ENCODE results near the gene MT1E.

- TF ChIP-seq, protein P1, sequence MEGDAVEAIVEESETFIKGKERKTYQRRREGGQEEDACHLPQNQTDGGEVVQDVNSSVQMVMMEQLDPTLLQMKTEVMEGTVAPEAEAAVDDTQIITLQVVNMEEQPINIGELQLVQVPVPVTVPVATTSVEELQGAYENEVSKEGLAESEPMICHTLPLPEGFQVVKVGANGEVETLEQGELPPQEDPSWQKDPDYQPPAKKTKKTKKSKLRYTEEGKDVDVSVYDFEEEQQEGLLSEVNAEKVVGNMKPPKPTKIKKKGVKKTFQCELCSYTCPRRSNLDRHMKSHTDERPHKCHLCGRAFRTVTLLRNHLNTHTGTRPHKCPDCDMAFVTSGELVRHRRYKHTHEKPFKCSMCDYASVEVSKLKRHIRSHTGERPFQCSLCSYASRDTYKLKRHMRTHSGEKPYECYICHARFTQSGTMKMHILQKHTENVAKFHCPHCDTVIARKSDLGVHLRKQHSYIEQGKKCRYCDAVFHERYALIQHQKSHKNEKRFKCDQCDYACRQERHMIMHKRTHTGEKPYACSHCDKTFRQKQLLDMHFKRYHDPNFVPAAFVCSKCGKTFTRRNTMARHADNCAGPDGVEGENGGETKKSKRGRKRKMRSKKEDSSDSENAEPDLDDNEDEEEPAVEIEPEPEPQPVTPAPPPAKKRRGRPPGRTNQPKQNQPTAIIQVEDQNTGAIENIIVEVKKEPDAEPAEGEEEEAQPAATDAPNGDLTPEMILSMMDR (conservative IDR thresholded peaks at IDR 0.05 in 1 of 2, IDR thresholded peaks at IDR 0.05 in 1 of 2; ENCODE audit: low read depth in 1 of 2, low read length in 2 of 2) = no peak
- no peak for TF ChIP-seq EZH2 (IDR thresholded peaks at IDR 0.05; ENCODE audit: low read length, missing control alignments)
These were observed 48.3 kb upstream of the MT1E start for GRCh38 chr16:56577300-56577625.
